GM12801 (cell line): ENCODE results near the gene ASTL.

Experiments used
- TF ChIP-seq, protein P1 (sequence below): IDR thresholded peaks from one replicate; pipeline ENCODE4 v1.5.1; 2011; ENCODE audit warnings: control low read depth; ENCODE audit not compliant: insufficient read length; ENCODE audit errors: extremely low read depth

Gene ASTL

DNA sequence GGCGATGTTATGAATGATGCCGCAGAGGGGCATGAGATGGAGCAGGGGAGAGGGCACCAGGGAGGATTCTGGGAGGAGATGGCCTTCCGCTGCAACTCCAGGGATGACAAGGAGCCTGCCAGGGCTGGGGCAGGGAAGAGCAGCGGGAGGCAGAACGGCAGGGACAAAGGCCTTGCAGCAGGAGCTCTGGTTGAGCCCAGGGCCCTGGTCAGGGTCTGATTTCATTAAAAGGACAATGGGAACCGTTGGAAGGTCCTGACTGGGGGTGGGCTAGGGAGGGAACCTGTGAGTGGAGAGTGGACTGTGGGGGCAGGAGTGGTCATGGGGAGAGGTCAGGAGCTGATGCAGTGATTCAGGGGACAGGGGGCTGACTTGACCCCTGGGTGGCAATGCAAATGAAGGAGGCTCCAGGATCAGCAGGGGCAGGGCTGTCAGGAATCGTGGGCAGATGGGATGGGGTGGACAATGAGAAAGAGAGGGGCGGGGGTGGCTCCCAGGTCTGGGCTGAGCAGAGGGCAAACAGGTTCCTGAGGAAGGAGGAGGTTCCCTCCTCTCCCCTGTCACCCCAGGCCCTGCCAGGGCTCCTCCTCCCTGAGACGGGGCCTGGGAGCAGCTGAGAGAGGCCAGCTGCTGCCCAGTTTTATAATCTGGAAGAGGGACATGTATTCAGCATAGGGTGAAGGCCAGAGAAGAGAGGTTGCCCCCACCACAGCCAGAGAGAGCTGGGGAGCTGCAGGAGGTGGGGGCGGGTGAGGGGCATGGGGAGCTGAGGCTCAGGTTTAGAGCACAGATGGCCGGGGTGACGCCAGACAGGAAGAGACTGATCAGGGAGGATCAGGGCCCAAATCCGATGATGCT lies 14.2 kb upstream of the ASTL start:
- TF ChIP-seq, protein P1, sequence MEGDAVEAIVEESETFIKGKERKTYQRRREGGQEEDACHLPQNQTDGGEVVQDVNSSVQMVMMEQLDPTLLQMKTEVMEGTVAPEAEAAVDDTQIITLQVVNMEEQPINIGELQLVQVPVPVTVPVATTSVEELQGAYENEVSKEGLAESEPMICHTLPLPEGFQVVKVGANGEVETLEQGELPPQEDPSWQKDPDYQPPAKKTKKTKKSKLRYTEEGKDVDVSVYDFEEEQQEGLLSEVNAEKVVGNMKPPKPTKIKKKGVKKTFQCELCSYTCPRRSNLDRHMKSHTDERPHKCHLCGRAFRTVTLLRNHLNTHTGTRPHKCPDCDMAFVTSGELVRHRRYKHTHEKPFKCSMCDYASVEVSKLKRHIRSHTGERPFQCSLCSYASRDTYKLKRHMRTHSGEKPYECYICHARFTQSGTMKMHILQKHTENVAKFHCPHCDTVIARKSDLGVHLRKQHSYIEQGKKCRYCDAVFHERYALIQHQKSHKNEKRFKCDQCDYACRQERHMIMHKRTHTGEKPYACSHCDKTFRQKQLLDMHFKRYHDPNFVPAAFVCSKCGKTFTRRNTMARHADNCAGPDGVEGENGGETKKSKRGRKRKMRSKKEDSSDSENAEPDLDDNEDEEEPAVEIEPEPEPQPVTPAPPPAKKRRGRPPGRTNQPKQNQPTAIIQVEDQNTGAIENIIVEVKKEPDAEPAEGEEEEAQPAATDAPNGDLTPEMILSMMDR = no peak

DNA sequence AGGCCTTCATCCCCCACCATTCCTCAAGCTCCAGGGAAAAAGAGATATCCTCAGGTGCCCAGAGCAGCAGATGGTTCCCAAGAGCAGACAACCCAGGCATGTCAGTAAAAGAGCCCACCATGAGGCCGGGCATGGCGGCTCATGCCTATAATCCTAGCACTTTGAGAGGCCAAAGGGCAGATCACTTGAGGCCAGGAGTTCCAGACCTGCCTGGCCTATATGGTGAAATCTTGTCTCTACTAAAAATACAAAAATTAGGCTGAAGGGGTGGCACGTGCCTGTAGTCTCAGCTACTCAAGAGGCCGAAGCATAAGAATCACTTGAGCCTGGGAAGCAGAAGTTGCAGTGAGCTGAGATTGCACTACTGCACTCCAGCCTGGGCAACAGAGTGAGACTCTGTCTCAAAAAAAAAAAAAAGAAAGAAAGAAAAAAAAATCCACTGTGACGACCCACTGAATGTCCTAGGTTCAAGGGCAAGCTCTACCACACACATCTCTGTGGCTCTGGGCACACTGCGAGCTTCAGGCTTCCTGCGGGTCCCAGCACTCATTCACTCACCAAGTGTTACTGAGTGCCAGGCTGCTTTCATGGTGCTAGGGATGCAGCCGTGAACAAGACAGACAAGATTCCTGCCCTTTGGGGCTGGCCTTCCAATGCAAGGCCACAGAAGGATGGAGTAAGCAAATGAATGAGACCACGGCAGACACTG lies 13.4 kb upstream of the ASTL start:
- TF ChIP-seq, protein P1 = no peak

DNA sequence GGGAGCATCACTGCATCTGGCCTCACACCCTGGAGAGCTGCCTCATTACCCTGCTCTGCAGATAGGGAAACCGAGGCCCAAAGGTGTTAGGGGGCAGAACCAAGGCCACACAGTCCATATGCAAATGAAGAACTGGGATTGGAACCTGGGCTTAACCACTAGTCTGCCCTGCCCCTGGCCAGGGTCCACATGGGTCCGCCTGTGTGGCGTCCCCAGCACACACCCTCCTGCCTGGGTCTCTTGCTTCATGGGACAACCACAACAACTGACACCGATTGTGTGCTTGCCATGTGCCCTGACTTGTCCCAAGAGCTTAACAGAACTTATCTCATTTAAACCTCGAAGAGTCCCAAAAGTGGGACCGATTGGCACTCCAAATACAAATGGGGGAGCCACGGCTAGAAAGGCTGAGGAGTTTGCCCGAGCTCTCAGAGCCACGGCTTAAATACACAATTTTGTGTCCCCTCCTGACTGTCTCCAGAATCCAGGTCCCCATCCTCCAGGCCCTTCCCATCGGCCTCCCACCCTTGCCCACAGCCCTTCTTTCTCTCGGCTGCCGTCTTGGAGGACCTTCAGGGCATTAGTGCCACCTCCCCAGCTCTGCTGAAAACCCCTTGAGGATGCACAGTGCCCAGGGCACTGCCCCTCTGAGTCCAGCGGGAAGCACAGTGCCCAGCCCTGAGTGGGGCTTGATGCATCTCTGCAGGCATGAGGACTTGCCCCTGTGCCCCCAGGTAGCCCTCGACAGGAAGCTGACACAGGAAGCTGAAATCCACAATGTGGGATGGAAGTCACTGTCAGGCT lies 12.7 kb upstream of the ASTL start:
- TF ChIP-seq, protein P1 = no peak

DNA sequence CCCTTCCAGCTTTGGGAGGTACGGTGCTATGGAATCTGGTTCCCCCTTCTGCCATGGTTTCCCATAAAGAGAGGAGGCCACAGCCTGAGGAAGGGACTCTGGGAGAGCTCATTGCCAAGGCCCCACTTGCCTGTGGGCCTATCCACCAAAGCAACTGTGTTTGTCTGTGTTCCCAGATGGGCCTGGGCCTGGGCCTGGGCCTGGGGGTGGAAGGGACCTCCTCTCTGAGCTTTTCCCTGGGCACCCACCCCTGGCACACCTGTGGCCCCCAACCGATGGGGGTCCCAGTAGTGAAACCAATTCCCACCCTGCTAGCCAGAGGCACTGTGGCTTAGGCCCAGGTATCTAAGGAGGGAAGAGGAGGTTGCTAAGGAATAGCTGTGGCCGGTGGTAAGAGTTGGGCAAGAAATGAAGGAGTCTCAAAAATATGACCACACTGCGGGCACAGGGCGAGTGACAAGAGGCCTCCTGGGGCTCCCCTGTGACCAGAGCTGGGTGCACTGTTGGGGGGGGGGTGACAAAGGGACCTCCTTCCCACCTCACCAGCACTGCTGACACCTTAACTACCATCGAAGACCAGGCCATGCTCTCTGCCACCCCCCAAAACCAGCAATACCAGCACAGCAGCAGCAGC lies 11.8 kb upstream of the ASTL start:
- TF ChIP-seq, protein P1 = no peak

DNA sequence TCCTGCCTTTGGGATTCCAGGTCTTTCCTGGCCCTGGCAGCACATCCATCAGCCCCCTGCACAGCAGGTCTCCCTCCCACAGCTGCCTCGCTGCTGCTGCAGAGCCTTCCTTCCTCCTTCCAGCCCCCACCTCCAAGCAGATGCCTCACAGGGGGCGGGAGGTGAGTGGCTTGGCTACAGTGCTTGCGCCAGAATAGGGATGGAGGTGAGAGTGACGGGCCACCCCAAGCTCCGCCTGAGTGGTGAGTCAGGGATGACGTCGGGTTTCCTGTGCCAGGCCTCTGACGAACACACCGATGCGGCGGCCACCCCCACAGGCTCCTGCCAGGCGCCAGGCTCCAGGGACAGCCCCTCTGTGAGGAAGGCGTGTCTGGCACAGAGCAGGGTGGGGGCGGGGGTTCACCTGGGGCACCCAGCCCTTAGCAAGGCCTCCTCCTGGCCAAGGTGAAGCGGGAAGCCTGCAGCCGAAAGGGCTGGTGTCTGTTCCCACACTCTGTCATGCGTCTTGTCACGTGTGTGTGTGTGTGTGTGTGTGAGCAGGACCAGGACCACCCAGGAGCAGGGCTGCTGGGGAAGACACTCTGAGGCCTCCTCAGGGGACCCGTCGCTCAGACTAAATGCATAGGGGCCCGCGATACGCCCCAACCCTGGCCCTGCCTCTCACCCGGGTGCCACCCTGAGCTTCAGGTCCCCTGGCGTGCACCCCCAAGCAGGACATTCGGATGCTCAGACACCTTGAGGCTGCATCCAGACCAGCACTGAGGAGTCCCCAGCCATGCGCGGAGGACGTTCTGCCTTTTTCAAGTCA lies 10.3 kb upstream of the ASTL start:
- TF ChIP-seq, protein P1 = no peak

DNA sequence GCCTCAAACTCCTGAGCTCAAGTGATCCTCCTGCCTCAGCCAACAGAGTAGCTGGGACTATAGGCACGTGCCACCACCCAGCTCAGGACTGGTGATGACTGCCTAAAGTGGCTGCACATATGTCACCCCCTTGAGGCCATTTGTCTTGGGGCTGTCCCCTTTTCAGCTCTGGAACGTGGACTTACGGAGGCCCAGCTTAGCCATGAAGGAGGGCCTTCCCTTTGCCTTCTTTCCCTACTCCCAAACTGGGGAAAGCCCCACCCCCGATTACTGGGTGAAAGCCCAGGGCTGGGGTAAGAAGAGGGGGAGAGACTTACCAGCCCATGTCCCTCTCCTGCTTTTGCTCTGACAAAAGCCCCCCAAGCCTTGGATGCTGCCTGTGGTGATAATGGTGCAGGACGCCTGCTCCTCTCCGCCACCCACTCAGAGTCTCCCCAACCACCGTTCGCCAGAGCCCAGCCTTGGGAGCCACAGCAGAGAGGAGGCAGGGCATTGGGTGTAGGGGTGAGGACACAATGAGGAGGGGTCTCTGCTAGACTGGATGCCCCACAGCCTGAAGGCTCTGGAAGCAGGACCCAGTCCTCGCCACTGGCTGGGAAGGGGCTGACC lies 9.4 kb upstream of the ASTL start:
- TF ChIP-seq, protein P1 = no peak
